Subcutaneous adipose tissue (tissue), 4 donors: Measurements from ENCODE around the gene TNS3. TPM values are rescaled to one million over a fixed set of nuclear protein-coding genes. Genes with fewer than 3 reads are reported as not detected.

ENCODE experiments used
- total RNA-seq, 4 donors: library from RNA; depleted of rRNA; stranded (reverse); fragments of >200 nt; gene quantifications; one replicate each; pipeline ENCODE4 v1.1.0, GENCODE V29; 2016
- TF ChIP-seq, protein P1 (sequence below): fragments of 450-650 bp; IDR thresholded peaks from one replicate; pipeline ENCODE4 v1.5.1; 2016; ENCODE audit warnings: low read depth, mild to moderate bottlenecking, control low read depth, antibody characterized with exemption, moderate library complexity

Gene TNS3
- total RNA-seq, 4 donors from 2014 or later = 104 to 137 (median 110) TPM

DNA sequence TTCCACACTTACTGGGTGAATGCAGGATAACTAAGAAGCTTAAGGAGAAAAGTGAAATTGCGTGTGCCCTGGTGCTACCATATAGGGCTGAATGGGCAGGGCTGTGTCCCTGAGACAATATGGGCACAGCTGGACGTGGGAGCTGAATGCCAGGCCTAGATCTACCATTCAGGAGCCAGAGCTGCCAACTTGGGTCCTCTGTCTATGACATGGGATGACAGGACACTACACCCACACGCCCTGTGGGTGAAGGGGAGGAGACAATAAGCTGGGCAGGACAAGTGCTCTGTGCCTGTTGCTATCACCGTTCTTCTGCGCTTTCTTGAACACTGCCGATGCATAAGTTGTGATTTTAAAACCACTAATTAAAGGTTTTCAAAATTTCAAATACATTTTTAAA lies 293.9 kb downstream of the TNS3 start:
- TF ChIP-seq, protein P1, sequence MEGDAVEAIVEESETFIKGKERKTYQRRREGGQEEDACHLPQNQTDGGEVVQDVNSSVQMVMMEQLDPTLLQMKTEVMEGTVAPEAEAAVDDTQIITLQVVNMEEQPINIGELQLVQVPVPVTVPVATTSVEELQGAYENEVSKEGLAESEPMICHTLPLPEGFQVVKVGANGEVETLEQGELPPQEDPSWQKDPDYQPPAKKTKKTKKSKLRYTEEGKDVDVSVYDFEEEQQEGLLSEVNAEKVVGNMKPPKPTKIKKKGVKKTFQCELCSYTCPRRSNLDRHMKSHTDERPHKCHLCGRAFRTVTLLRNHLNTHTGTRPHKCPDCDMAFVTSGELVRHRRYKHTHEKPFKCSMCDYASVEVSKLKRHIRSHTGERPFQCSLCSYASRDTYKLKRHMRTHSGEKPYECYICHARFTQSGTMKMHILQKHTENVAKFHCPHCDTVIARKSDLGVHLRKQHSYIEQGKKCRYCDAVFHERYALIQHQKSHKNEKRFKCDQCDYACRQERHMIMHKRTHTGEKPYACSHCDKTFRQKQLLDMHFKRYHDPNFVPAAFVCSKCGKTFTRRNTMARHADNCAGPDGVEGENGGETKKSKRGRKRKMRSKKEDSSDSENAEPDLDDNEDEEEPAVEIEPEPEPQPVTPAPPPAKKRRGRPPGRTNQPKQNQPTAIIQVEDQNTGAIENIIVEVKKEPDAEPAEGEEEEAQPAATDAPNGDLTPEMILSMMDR = no peak

DNA sequence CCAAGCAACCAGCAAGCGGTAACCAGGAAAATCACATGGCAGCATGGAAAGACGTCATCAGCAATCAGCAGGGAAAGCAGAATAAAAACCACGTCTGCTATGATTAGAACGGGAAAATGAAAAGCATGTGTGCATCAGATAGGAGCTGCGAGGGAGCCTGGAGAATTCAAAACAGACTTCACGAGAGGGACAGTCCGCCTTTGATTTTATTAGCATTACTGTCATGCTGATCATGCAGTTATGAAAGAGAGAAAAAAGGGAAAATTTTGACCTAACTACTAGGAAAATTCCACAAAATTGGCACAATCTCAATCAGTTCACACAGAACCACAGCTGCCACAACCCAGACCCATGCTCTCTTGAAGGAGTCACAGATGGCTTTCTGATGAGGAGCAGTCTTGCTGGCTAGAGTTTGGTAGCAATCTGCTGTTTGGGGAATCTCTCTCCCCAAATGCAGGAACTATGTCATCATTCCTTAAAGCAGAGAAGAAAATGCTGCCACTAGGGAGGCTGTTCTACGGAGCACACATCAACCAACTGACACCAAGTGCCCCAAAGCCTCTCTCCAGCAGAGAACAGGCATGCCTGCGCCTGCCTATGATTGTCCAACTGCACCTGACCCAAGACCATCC lies 295.9 kb downstream of the TNS3 start:
- TF ChIP-seq, protein P1 = no peak

DNA sequence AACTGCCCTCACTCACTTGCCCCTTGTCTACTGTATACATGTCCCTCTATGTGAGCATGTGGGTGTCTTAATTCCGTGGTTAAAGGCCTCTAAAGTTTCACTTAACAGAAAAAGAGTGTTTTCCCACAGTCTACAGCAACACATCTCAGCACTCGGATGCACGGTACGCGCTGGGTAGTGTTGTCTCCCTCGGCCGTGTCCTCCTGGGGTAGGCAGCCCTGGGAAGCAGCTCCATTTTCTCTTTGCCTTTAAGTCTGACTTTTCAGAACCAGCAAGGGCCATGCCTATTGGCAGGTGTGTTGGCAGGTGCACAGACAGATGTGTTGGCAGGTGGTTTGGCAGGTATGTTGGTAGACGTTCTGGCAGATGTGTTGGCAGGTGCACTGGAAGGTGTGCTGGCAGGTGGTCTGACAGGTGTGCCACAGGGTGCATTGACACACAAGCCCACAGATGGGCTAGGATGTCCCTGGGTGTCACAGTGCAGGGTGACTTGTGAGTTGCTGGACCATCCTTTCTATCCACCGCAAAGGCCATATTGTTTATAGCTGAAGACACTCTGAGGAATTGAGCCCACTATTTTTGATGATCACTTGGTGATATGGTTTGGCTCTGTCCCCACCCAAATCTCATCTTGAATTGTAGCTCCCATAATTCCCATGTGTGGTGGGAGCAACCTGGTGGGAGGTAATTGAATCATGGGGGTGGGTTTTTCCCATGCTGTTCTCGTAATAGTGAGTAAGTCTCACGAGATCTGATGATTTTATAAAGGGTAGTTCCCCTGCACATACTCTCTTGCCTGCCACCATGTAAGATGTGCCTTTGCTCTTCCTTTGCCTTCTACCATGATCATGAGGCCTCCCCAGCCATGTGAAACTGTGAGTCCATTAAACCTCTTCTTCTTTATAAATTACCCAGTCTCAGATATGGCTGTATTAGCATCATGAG lies 296.9 kb downstream of the TNS3 start:
- TF ChIP-seq, protein P1 = no peak

DNA sequence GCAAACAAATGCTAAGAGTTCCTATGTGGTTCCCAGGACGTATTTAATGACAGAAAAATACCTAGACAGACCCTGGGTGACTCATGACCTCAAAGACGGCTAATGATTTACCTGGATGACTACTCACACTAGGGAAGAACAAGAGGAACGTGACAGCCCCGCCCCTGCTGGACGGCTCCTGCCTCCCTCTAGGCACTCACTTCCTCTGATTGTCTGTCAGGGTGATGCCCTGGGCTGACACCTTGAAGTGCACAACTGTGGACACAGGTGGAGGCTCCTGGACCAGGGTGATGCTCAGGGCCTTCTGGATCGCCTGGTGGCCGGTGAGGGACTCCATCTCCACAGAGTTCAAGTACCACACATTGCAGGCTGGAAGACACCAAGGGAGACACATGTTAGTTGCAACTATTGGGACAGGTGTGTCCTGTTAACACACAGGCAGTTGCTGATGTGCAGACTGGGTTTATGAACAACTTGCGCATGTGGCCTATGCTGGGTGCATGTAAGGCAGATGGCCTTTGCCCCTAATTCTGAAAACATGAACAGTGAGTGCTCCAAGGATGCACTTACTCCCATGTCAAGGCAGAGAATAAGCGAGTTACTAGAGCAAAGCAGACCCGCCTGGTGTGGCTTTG lies 298.3 kb downstream of the TNS3 start:
- TF ChIP-seq, protein P1 = no peak

DNA sequence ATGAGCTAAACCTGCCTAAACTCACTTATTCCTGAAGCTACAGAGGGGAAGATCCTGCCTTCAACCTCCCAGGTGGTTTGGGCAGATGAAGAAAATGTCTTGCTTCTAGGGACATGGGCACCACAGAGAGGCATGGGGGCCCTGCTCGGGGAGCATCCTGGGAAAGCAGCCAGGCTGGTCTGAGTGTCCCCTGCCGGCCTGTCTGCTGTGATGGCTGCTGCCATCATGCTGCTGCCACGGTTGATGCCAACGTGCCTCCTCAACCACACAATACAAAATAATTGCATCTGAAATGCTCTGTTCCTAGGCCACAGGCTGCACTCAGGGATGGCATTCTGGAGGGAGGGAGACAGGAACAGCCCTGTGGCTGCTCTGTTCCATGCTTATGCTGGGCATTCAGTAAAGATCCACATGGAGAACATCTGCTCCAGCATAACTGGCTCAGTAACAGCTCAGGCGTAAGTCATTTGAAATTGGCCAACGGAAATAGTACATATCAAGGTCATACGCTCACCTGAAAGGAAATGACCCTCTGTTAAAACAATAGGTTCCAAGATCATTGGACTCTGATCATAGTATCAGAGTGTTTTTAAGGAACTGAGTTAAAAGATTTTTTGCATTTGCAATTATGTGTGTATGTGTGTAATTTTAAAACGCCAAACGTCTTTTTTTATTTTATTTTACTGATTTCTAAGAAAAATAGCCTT lies 299.0 kb downstream of the TNS3 start:
- TF ChIP-seq, protein P1 = no peak

DNA sequence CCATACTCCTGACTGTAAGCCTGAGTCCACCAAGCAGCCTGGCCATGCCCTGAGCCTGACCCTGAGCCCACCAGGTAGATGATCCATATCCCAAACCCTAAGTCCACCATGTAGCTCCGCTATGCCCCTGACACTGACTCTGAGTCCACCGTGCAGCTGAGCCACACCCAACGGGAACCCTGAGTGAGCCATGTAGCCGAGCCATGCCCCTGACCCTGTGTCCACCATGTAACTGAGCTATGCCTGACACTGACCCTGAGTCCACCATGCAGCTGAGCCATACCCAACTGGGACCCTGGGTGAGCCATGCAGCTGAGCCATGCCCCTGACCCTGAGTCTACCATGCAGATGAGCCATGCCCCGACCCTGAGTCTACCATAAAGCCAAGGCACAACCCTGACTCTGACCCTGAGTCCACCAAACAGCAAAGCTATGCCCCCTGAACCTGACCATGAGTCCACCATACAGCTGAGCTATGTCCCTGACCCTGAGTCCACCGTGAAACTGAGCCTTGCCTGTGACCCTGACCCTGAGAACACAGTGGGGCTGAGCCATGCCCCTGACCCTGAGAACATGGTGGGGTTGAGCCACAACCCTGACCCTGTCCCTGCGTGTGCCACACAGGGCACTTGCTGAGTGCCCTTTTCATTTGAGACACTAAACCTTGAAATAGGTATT lies 299.8 kb downstream of the TNS3 start:
- TF ChIP-seq, protein P1 = no peak
